GM21737 (cell line): Measurements from ENCODE around the gene RAN.
"Not testable (repeated sequence)": the region's sequence is repeated elsewhere in the genome, so short reads cannot be mapped to it uniquely, and the experiment has no call there.

ENCODE experiments used
- ATAC-seq: cut with Tn5 transposase; IDR thresholded peaks from one replicate; pipeline ENCODE4 v1.9.1; 2021; ENCODE audit warnings: mild to moderate bottlenecking, moderate library complexity; ENCODE audit not compliant: unreplicated experiment

RAN gene

GRCh38 chr12:130878193-130879185 lies 6.6 kb downstream of the RAN start:
- no peak for ATAC-seq

GRCh38 chr12:130879212-130879686 lies 7.4 kb downstream of the RAN start:
- peak; percentile 56 for ATAC-seq

GRCh38 chr12:130879781-130880389 lies 8.0 kb downstream of the RAN start:
- no peak for ATAC-seq

- no peak for ATAC-seq
Observed at GRCh38 chr12:130880411-130880885, 8.6 kb downstream of the RAN start.

- no peak for ATAC-seq
Observed at GRCh38 chr12:130881046-130881445, 9.2 kb downstream of the RAN start.

- no peak for ATAC-seq
Observed at GRCh38 chr12:130881548-130881947, 9.7 kb downstream of the RAN start.

GRCh38 chr12:130887190-130887589 lies 15.3 kb downstream of the RAN start:
- ATAC-seq = not testable (repeated sequence)

- no peak for ATAC-seq
Observed at GRCh38 chr12:130904064-130904463, 32.2 kb downstream of the RAN start.

- not testable (repeated sequence) for ATAC-seq
Observed at GRCh38 chr12:130904936-130905455, 33.1 kb downstream of the RAN start.

GRCh38 chr12:130909111-130909510 lies 37.2 kb downstream of the RAN start:
- ATAC-seq = no peak

GRCh38 chr12:130911193-130911592 lies 39.3 kb downstream of the RAN start:
- no peak for ATAC-seq

GRCh38 chr12:130911933-130912332 lies 40.1 kb downstream of the RAN start:
- ATAC-seq = no peak

GRCh38 chr12:130916241-130916911 lies 44.5 kb downstream of the RAN start:
- no peak for ATAC-seq

GRCh38 chr12:130917607-130918006 lies 45.7 kb downstream of the RAN start:
- ATAC-seq = no peak

- ATAC-seq = no peak
Observed at GRCh38 chr12:130919086-130919485, 47.2 kb downstream of the RAN start.

- no peak for ATAC-seq
Observed at GRCh38 chr12:130920119-130920703, 48.3 kb downstream of the RAN start.

- no peak for ATAC-seq
Observed at GRCh38 chr12:130920723-130921381, 49.0 kb downstream of the RAN start.

GRCh38 chr12:130922511-130922953 lies 50.7 kb downstream of the RAN start:
- ATAC-seq = no peak

- ATAC-seq = no peak
Observed at GRCh38 chr12:130924966-130925665, 53.2 kb downstream of the RAN start.
